MM.1S (cell line): ENCODE measurements around the gene SLC23A1.

ENCODE experiments used
- DNase-seq: peaks from one replicate; pipeline ENCODE4 v3.0.0-alpha.2; 2015
- H2AFZ ChIP-seq: fragments of 300-600 bp; sonication (generic); 2 replicates; pipeline ENCODE4 v1.6.0; 2016; ENCODE audit warnings: antibody characterized with exemption, low read length
- H3F3A ChIP-seq: fragments of 300-600 bp; sonication (generic); 2 replicates; pipeline ENCODE4 v1.6.1; 2016; ENCODE audit warnings: mild to moderate bottlenecking, antibody characterized with exemption, low read length, moderate library complexity, mixed read lengths; ENCODE audit not compliant: insufficient read depth
- H3K27ac ChIP-seq: fragments of 300-600 bp; sonication (generic); 2 replicates; pipeline ENCODE4 v1.5.1; 2016; ENCODE audit warnings: mild to moderate bottlenecking, low read length
- H3K27me3 ChIP-seq: fragments of 300-600 bp; sonication (generic); replicated peaks from 2 replicates; pipeline ENCODE4 v1.6.0; 2016; ENCODE audit warnings: low read length; ENCODE audit not compliant: insufficient read depth
- H3K36me3 ChIP-seq: fragments of 300-600 bp; sonication (generic); replicated peaks from 2 replicates; pipeline ENCODE4 v1.6.1; 2016; ENCODE audit warnings: mild to moderate bottlenecking, low read length, mixed read lengths; ENCODE audit not compliant: insufficient read depth
- H3K4me1 ChIP-seq: fragments of 300-600 bp; sonication (generic); 2 replicates; pipeline ENCODE4 v1.6.1; 2016; ENCODE audit warnings: low read length, mixed read lengths
- H3K4me2 ChIP-seq: fragments of 300-600 bp; sonication (generic); 2 replicates; pipeline ENCODE4 v1.6.0; 2016; ENCODE audit warnings: low read depth, low read length
- H3K4me3 ChIP-seq: fragments of 300-600 bp; sonication (generic); 2 replicates; pipeline ENCODE4 v1.5.1; 2016; ENCODE audit warnings: low read length, mixed read lengths
- H3K79me2 ChIP-seq: fragments of 300-600 bp; sonication (generic); 2 replicates; pipeline ENCODE4 v1.6.1; 2016; ENCODE audit warnings: mixed run types, low read length, mixed read lengths
- H3K9ac ChIP-seq: fragments of 300-600 bp; sonication (generic); 2 replicates; pipeline ENCODE4 v1.6.1; 2016; ENCODE audit warnings: low read length, mixed read lengths
- H3K9me2 ChIP-seq: fragments of 300-600 bp; sonication (generic); replicated peaks from 2 replicates; pipeline ENCODE4 v1.6.1; 2016; ENCODE audit warnings: mild to moderate bottlenecking, low read length, mixed read lengths; ENCODE audit not compliant: insufficient read depth
- H3K9me3 ChIP-seq: fragments of 300-600 bp; sonication (generic); replicated peaks from 2 replicates; pipeline ENCODE4 v1.6.1; 2016; ENCODE audit warnings: mild to moderate bottlenecking, low read length, mixed read lengths; ENCODE audit not compliant: insufficient read depth
- H4K20me1 ChIP-seq: fragments of 300-600 bp; sonication (generic); 2 replicates; pipeline ENCODE4 v1.6.1; 2016; ENCODE audit warnings: mild to moderate bottlenecking, low read length, moderate library complexity, mixed read lengths; ENCODE audit not compliant: insufficient read depth
- CTCF ChIP-seq: fragments of 300-600 bp; sonication (generic); IDR thresholded peaks from 2 replicates; pipeline ENCODE4 v1.5.1; 2016; ENCODE audit warnings: antibody characterized with exemption, low read length, mixed read lengths
- EZH2 ChIP-seq: fragments of 300-600 bp; sonication (generic); optimal IDR thresholded peaks from 2 replicates; pipeline ENCODE3; 2017; ENCODE audit warnings: low read depth, mild to moderate bottlenecking, antibody characterized with exemption, low read length, mixed read lengths
- EZH2phosphoT487 ChIP-seq: fragments of 300-600 bp; sonication (generic); IDR thresholded peaks from 2 replicates; pipeline ENCODE4 v1.6.1; 2018; ENCODE audit warnings: antibody characterized with exemption, low read length

Gene SLC23A1

GRCh38 chr5:139343476-139343875 is 39.6 kb downstream of the SLC23A1 start:
- 0 out of 2 replicates have a peak, but pooled peaks cover 6% of the 10 kb centered on the region for H3K4me1 ChIP-seq
- H3K36me3 ChIP-seq, result no peaks in the 10 kb centered on the region
- peak overlapping the region; percentile 91 for H3K4me3 ChIP-seq
- no peak for DNase-seq
- H3K79me2 ChIP-seq, result peaks cover 67% of the 10 kb centered on the region
- H2AFZ ChIP-seq, result no peak overlapping the region
- no peak overlapping the region for H3K9ac ChIP-seq
- H3K4me2 ChIP-seq, result peak overlapping the region; percentile 97
- TF ChIP-seq EZH2phosphoT487, result no peak
- no peak for TF ChIP-seq EZH2
- no peak for TF ChIP-seq CTCF
- no peaks in the 10 kb centered on the region for H3K9me3 ChIP-seq
- peaks cover 27% of the 10 kb centered on the region for H3F3A ChIP-seq
- no peaks in the 10 kb centered on the region for H3K27me3 ChIP-seq
- H3K9me2 ChIP-seq, result no peaks in the 10 kb centered on the region
- no peaks in the 10 kb centered on the region; the same call in 1 of the 2 replicates for H4K20me1 ChIP-seq
- no peak overlapping the region for H3K27ac ChIP-seq

DNA sequence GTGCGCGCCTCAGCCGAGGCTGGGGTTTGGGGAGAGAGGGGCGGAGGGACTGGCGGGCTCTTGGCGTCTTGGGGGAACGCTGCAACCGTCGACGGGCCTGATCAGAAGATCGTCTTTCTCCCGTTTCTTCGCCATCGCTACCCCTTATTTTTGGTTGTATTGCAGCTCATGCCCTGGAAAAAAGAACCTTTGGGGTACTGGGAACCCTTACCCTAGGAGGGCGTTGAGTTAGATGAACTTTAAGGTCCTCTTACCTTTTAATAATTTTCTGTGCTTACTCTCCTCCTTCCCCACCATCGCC is 40.7 kb downstream of the SLC23A1 start:
- no peaks in the 10 kb centered on the region; the same call in 1 of the 2 replicates for H4K20me1 ChIP-seq
- peaks cover 57% of the 10 kb centered on the region for H3K79me2 ChIP-seq
- no peaks in the 10 kb centered on the region for H3K9me3 ChIP-seq
- no peaks in the 10 kb centered on the region for H3K9me2 ChIP-seq
- H3K36me3 ChIP-seq, result no peaks in the 10 kb centered on the region
- H3K4me1 ChIP-seq, result 0 out of 2 replicates have a peak, but pooled peaks cover 6% of the 10 kb centered on the region
- peak overlapping the region; percentile 29 for H2AFZ ChIP-seq
- peak overlapping the region; percentile 91 for H3K4me3 ChIP-seq
- peak overlapping the region; percentile 97 for H3K4me2 ChIP-seq
- peaks cover 27% of the 10 kb centered on the region for H3F3A ChIP-seq
- DNase-seq, result no peak
- peak overlapping the region; percentile 92 for H3K9ac ChIP-seq
- TF ChIP-seq EZH2phosphoT487 (no peak), CTCF (no peak), EZH2 (no peak)
- H3K27ac ChIP-seq, result peak overlapping the region; percentile 93
- no peaks in the 10 kb centered on the region for H3K27me3 ChIP-seq

DNA sequence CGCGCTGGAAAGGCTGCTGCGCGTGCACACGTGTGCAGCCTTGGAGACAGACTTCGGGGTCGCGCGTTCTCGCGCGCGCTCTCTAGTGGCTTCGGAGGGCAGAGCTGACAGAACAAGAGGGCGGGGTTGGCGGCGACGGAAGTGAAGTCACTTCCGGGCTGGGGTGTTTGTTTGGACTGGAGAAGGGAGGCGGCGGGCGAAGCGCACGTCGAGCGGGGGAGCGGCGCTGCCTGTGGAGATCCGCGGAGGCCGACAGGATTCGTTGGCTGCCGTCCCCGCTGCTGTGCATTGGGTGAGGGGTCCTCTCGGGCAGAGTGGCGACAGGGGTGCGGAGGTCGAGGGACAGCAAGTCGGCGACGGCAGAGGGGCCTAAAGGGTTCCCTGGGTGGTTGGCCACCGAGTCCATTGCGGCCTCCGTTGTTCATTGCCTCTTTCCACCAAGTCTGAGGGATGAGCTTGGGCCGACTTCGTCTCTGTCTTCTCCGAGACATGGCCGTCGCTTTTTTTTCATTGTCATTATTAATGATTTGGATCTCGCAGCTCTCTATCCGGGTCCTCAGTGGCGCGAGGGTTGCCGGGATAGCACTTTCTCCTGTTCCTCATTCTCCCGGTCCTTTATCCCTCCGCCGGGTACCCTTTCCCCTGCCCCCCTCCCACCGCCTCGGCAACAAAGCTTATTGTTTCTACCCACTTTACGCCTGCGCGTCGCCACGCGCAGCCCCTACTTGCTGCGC is 41.2 kb downstream of the SLC23A1 start, which contains the start of gene PAIP2:
PAIP2 (plus strand) TSS at position 166 of the 734 bp plus-strand sequence. CDS start 21,931 bp downstream, outside the sequence.
- H3K27ac ChIP-seq, result peak within 1 kb of the TSS; percentile 93
- H3K4me3 ChIP-seq, result peak within 1 kb of the TSS; percentile 91
- H4K20me1 ChIP-seq, result no peaks in the 10 kb centered on the region; the same call in 1 of the 2 replicates
- no peaks in the 10 kb centered on the region for H3K27me3 ChIP-seq
- TF ChIP-seq EZH2 (no peak), EZH2phosphoT487 (no peak), CTCF (peak; percentile 82)
- no peaks in the 10 kb centered on the region for H3K9me3 ChIP-seq
- peaks cover 52% of the 10 kb centered on the region for H3K79me2 ChIP-seq
- 0 out of 2 replicates have a peak, but pooled peaks cover 6% of the 10 kb centered on the region for H3K4me1 ChIP-seq
- DNase-seq, result peak; percentile 97
- H2AFZ ChIP-seq, result peak within 1 kb of the TSS; percentile 80
- no peaks in the 10 kb centered on the region for H3K9me2 ChIP-seq
- peaks cover 27% of the 10 kb centered on the region for H3F3A ChIP-seq
- H3K4me2 ChIP-seq, result peak within 1 kb of the TSS; percentile 97
- H3K9ac ChIP-seq, result peak within 1 kb of the TSS; percentile 92
- H3K36me3 ChIP-seq, result no peaks in the 10 kb centered on the region
